HG02943 (cell line): Measurements from ENCODE around the gene PSMC1.
A peak's percentile ranks its signal among the peaks of the same experiment; 100 is the strongest.

Experiments used
- ATAC-seq: cut with Tn5 transposase; IDR thresholded peaks from one replicate; pipeline ENCODE4 v1.9.1; 2021; ENCODE audit warnings: mild to moderate bottlenecking, low read depth, moderate library complexity; ENCODE audit not compliant: unreplicated experiment

Gene PSMC1

GRCh38 chr14:90275820-90276219 lies 19.5 kb downstream of the PSMC1 start:
- no peak for ATAC-seq

GRCh38 chr14:90276646-90277367 lies 20.5 kb downstream of the PSMC1 start:
- no peak for ATAC-seq

- no peak for ATAC-seq
Measured at GRCh38 chr14:90277581-90278198, 21.3 kb downstream of the PSMC1 start.

- no peak for ATAC-seq
Measured at GRCh38 chr14:90278199-90279175, 22.1 kb downstream of the PSMC1 start.

GRCh38 chr14:90280096-90280495 lies 23.7 kb downstream of the PSMC1 start:
- no peak for ATAC-seq

GRCh38 chr14:90281261-90281660 lies 24.9 kb downstream of the PSMC1 start:
- ATAC-seq, result no peak

- no peak for ATAC-seq
Measured at GRCh38 chr14:90281756-90282155, 25.4 kb downstream of the PSMC1 start.

- ATAC-seq, result no peak
Measured at GRCh38 chr14:90287791-90288190, 31.4 kb downstream of the PSMC1 start.

GRCh38 chr14:90288651-90289355 lies 32.5 kb downstream of the PSMC1 start:
- ATAC-seq, result peak; percentile 100

- ATAC-seq, result no peak
Measured at GRCh38 chr14:90290337-90291011, 34.1 kb downstream of the PSMC1 start.

- no peak for ATAC-seq
Measured at GRCh38 chr14:90291699-90292098, 35.3 kb downstream of the PSMC1 start.

GRCh38 chr14:90293766-90294730 lies 37.7 kb downstream of the PSMC1 start:
- no peak for ATAC-seq

- ATAC-seq, result no peak
Measured at GRCh38 chr14:90294872-90295271, 38.5 kb downstream of the PSMC1 start.

- ATAC-seq, result no peak
Measured at GRCh38 chr14:90295870-90296516, 39.6 kb downstream of the PSMC1 start.

GRCh38 chr14:90296641-90297040 lies 40.3 kb downstream of the PSMC1 start:
- ATAC-seq, result no peak

- no peak for ATAC-seq
Measured at GRCh38 chr14:90297876-90298629, 41.7 kb downstream of the PSMC1 start.

- ATAC-seq, result no peak
Measured at GRCh38 chr14:90299408-90299807, 43.1 kb downstream of the PSMC1 start.

- ATAC-seq, result no peak
Measured at GRCh38 chr14:90300611-90301047, 44.3 kb downstream of the PSMC1 start.
